Caco-2 (cell line): ENCODE results near the gene PANX3. TPM values are rescaled to one million over a fixed set of nuclear protein-coding genes. Genes with fewer than 3 reads are reported as not detected.
A peak's percentile ranks its signal among the peaks of the same experiment; 100 is the strongest.

Source experiments
- BruUV-seq: library from RNA; stranded (reverse); fragments of 400-500 nt; replicated peaks from 2 replicates; lab custom pipeline; 2021; lab: Mats Ljungman, UMichigan
- CTCF ChIA-PET: fragments of 300-600 bp; sonication (Branson Sonifier 250); formaldehyde crosslinking; loops from one replicate; lab custom pipeline; 2022; ENCODE audit warnings: antibody characterized with exemption; lab: Charles Lee
- POLR2A ChIA-PET: fragments of 300-600 bp; sonication (Branson Sonifier 250); formaldehyde crosslinking; loops from one replicate; lab custom pipeline; 2022; ENCODE audit warnings: antibody characterized with exemption; lab: Charles Lee
- DNase-seq, 2 experiments: peaks; one replicate each; pipeline versions ENCODE4 v3.0.0 to v3.0.0-alpha.2; 2020 to 2022
- H3K27me3 ChIP-seq: replicated peaks from 2 replicates; pipeline ENCODE4 v1.6.0; 2011; ENCODE audit warnings: low read length; ENCODE audit not compliant: control insufficient read depth, insufficient read depth
- H3K36me3 ChIP-seq: 2 replicates; pipeline ENCODE4 v1.5.1; 2011; ENCODE audit warnings: low read length; ENCODE audit not compliant: control insufficient read depth, insufficient read depth
- H3K4me1 ChIP-seq: fragments of 250-450 bp; sonication (Bioruptor Pico); 2 replicates; pipeline ENCODE4 v1.5.1; 2020; ENCODE audit warnings: mild to moderate bottlenecking
- H3K4me3 ChIP-seq: 2 replicates; pipeline ENCODE4 v1.5.1; 2011; ENCODE audit warnings: low read depth, mild to moderate bottlenecking, control low read depth, low read length
- H3K9me3 ChIP-seq: fragments of 250-450 bp; sonication (Bioruptor Pico); 2 replicates; pipeline ENCODE4 v1.5.1; 2020; ENCODE audit warnings: mild to moderate bottlenecking, moderate library complexity
- H3K27ac Mint-ChIP-seq: one replicate; pipeline ENCODE4 v1.8.0; 2022; ENCODE audit warnings: mixed read lengths; ENCODE audit not compliant: unreplicated experiment
- H3K27me3 Mint-ChIP-seq: one replicate; pipeline ENCODE4 v1.8.0; 2022; ENCODE audit warnings: mixed read lengths; ENCODE audit not compliant: insufficient read depth, unreplicated experiment
- H3K36me3 Mint-ChIP-seq: one replicate; pipeline ENCODE4 v1.8.0; 2022; ENCODE audit warnings: mild to moderate bottlenecking, mixed read lengths; ENCODE audit not compliant: insufficient read depth, unreplicated experiment
- H3K4me1 Mint-ChIP-seq: one replicate; pipeline ENCODE4 v1.8.0; 2022; ENCODE audit warnings: low read depth, mixed read lengths; ENCODE audit not compliant: unreplicated experiment
- H3K4me3 Mint-ChIP-seq: one replicate; pipeline ENCODE4 v1.8.0; 2022; ENCODE audit warnings: mild to moderate bottlenecking, moderate library complexity, mixed read lengths; ENCODE audit not compliant: unreplicated experiment
- H3K9me3 Mint-ChIP-seq: one replicate; pipeline ENCODE4 v1.8.0; 2022; ENCODE audit warnings: mixed read lengths; ENCODE audit not compliant: unreplicated experiment
- intact Hi-C: fragments of 100-400 bp; cut with micrococcal nuclease; formaldehyde crosslinking; loops from one replicate; pipeline ENCODE4 v1.10.0; 2022; ENCODE audit not compliant: unreplicated experiment
- total RNA-seq: library from RNA; stranded (reverse); gene quantifications from 2 replicates; pipeline ENCODE4 v1.2.3, GENCODE V29; 2022
- TF ChIP-seq, protein P1 (sequence below), 2 experiments: fragments of 200-600 bp in 1 of 2; IDR thresholded peaks; 1 replicate in 1 of 2; 2 replicates in 1 of 2; pipeline versions ENCODE4 v1.5.1 to v1.8.0; 2011 to 2022; ENCODE audit warnings: antibody characterized with exemption in 1 of 2, control low read depth in 1 of 2, inconsistent platforms in 1 of 2, low read depth in 1 of 2, low read length in 1 of 2, mild to moderate bottlenecking in 1 of 2, moderate library complexity in 1 of 2; ENCODE audit not compliant: insufficient read depth in 1 of 2, severe bottlenecking in 1 of 2, unreplicated experiment in 1 of 2

Gene PANX3
- total RNA-seq, 1 experiment from 2014 or later = not detected

DNA sequence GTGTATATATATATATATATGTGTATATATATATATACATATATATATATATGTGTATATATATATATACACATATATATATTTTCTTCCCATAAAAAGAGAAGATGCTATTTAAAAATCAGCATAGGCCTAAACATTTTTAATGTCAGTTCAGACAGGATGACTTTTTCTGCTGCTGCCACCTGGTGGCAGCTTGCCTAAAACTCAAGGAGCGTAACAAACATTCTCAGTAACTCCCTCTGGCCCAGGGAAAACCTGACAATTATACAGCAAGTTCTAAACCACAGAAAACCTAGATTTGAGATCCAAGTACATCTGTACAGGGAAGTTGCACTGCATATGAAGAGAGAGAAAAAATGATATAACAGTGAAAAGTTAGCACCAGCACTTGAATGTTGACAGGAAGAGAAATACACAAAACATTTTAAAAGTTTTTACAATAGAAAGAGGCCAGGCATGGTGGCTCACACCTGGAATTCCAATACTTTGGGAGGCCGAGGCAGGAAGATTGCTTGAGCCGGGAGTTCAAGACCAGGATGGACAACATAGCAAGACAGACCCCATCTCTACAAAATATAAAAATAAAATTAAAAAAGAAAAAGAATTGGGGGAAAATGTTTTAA is 24.9 kb upstream of the PANX3 start:
- no TSS peak for BruUV-seq

DNA sequence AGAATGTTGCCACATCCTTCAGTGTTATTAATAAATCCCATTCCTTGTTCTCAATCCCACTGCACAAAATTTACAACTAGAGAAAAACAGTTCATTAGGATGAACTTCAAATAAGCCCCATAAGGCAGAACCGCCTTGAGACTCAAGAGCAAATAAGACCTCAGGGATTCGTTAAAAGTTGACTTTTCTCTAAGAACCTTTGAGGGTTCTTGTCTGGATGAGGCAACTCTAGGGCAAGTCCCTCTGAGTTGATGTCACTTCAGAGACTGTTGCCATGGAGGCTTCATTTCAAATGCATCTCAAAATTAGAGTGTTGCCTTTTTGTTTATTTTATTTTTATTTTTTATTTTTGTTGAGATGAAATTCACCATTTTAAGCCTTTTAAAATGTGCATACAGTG is 19.8 kb upstream of the PANX3 start:
- H3K9me3 ChIP-seq = 0 out of 2 replicates have a peak, but pooled peaks cover 4% of the 10 kb centered on the region
- intact Hi-C loops = no loop called here
- H3K27me3 ChIP-seq = peaks cover 2% of the 10 kb centered on the region; the same call in 1 of the 2 replicates
- H3K9me3 Mint-ChIP-seq = no peaks in the 10 kb centered on the region
- no peaks in the 10 kb centered on the region for H3K4me1 Mint-ChIP-seq
- peaks cover 32% of the 10 kb centered on the region for H3K27me3 Mint-ChIP-seq
- no peaks in the 10 kb centered on the region for H3K36me3 Mint-ChIP-seq
- no TSS peak for BruUV-seq
- no peak overlapping the region for H3K4me3 Mint-ChIP-seq
- CTCF ChIA-PET = no interaction called here
- H3K4me1 ChIP-seq = no peaks in the 10 kb centered on the region
- TF ChIP-seq, protein P1, sequence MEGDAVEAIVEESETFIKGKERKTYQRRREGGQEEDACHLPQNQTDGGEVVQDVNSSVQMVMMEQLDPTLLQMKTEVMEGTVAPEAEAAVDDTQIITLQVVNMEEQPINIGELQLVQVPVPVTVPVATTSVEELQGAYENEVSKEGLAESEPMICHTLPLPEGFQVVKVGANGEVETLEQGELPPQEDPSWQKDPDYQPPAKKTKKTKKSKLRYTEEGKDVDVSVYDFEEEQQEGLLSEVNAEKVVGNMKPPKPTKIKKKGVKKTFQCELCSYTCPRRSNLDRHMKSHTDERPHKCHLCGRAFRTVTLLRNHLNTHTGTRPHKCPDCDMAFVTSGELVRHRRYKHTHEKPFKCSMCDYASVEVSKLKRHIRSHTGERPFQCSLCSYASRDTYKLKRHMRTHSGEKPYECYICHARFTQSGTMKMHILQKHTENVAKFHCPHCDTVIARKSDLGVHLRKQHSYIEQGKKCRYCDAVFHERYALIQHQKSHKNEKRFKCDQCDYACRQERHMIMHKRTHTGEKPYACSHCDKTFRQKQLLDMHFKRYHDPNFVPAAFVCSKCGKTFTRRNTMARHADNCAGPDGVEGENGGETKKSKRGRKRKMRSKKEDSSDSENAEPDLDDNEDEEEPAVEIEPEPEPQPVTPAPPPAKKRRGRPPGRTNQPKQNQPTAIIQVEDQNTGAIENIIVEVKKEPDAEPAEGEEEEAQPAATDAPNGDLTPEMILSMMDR (IDR thresholded peaks at IDR 0.05; ENCODE audit: insufficient read depth in 1 of 2, low read depth in 1 of 2, low read length in 1 of 2, severe bottlenecking in 1 of 2, unreplicated experiment in 1 of 2) = no peak
- H3K4me3 ChIP-seq = no peak overlapping the region
- H3K36me3 ChIP-seq = no peaks in the 10 kb centered on the region
- POLR2A ChIA-PET = no interaction called here
- no peak overlapping the region for H3K27ac Mint-ChIP-seq
- no peak for DNase-seq

More for the DNA sequence above, 24.9 kb upstream of the PANX3 start:
- TF ChIP-seq, protein P1 (IDR thresholded peaks at IDR 0.05; ENCODE audit: insufficient read depth in 1 of 2, low read depth in 1 of 2, low read length in 1 of 2, severe bottlenecking in 1 of 2, unreplicated experiment in 1 of 2) = peak; percentile 79 to 91
- no peaks in the 10 kb centered on the region for H3K36me3 Mint-ChIP-seq
- no peak overlapping the region for H3K4me3 ChIP-seq
- peak; percentile 59 to 73 for DNase-seq
- no peaks in the 10 kb centered on the region for H3K4me1 Mint-ChIP-seq
- no peak overlapping the region for H3K4me3 Mint-ChIP-seq
- no peak overlapping the region for H3K27ac Mint-ChIP-seq
- no peaks in the 10 kb centered on the region for H3K4me1 ChIP-seq
- peaks cover 2% of the 10 kb centered on the region for H3K27me3 ChIP-seq
- intact Hi-C loops = loop anchor here (1.0 to 2.0 kb wide), 4 partner anchors 48 to 515 kb away; no protein-coding TSS in a partner anchor
- POLR2A ChIA-PET = no interaction called here
- peaks cover 32% of the 10 kb centered on the region for H3K27me3 Mint-ChIP-seq
- 0 out of 2 replicates have a peak, but pooled peaks cover 4% of the 10 kb centered on the region for H3K9me3 ChIP-seq
- no peaks in the 10 kb centered on the region for H3K36me3 ChIP-seq
- H3K9me3 Mint-ChIP-seq = no peaks in the 10 kb centered on the region
- CTCF ChIA-PET = no interaction called here

DNA sequence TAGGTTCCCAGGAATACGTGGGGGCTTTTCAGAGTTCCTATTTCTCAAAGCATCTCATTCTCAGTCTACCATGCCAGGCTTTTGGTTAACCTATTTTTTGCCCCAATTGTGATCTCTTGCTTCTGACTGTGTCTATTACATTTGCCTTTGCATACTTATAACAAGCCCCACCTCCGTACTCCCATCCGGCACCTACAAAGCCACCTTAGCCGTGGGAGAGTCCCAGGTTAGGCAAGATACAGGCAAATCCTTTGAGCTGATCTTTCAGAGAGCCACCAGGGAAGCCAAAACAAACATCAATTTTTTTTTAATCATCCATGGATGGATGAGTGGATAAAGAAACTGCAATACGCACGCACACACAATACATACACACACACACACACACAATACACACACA is 18.6 kb upstream of the PANX3 start:
- BruUV-seq = no TSS peak
- peaks cover 28% of the 10 kb centered on the region for H3K27me3 Mint-ChIP-seq
- intact Hi-C loops = no loop called here
- H3K27ac Mint-ChIP-seq = no peak overlapping the region
- Histone ChIP-seq H3K9me3 (0 out of 2 replicates have a peak, but pooled peaks cover 4% of the 10 kb centered on the region), H3K4me3 (no peak overlapping the region), H3K4me1 (no peaks in the 10 kb centered on the region), H3K36me3 (no peaks in the 10 kb centered on the region), H3K27me3 (peaks cover 2% of the 10 kb centered on the region; the same call in 1 of the 2 replicates)
- no peaks in the 10 kb centered on the region for H3K4me1 Mint-ChIP-seq
- DNase-seq = no peak
- TF ChIP-seq, protein P1 (IDR thresholded peaks at IDR 0.05; ENCODE audit: insufficient read depth in 1 of 2, low read depth in 1 of 2, low read length in 1 of 2, severe bottlenecking in 1 of 2, unreplicated experiment in 1 of 2) = no peak
- no peaks in the 10 kb centered on the region for H3K36me3 Mint-ChIP-seq
- POLR2A ChIA-PET = interaction anchor here (0.6 to 1.7 kb wide), 2 partner anchors 30 to 81 kb away, joined by 4 read pairs; partner anchors contain the start of gene SPA17
- H3K4me3 Mint-ChIP-seq = no peak overlapping the region
- no peaks in the 10 kb centered on the region for H3K9me3 Mint-ChIP-seq
- CTCF ChIA-PET = no interaction called here
